GM18951 (cell line): Measurements from ENCODE around the gene MICB.

ENCODE experiments used
- POLR2A ChIP-seq: IDR thresholded peaks from 4 replicates; pipeline ENCODE4 v1.6.1; 2011; ENCODE audit warnings: mild to moderate bottlenecking; ENCODE audit not compliant: insufficient read length, insufficient read depth; ENCODE audit errors: extremely low read depth
- in situ Hi-C: fragments of 300-500 bp; cut with MboI; formaldehyde crosslinking; loops from one replicate; pipeline ENCODE4 v1.12.0; 2022; ENCODE audit warnings: low sequenced_read_pairs, mixed read lengths, inconsistent platforms; ENCODE audit not compliant: unreplicated experiment

MICB gene

DNA sequence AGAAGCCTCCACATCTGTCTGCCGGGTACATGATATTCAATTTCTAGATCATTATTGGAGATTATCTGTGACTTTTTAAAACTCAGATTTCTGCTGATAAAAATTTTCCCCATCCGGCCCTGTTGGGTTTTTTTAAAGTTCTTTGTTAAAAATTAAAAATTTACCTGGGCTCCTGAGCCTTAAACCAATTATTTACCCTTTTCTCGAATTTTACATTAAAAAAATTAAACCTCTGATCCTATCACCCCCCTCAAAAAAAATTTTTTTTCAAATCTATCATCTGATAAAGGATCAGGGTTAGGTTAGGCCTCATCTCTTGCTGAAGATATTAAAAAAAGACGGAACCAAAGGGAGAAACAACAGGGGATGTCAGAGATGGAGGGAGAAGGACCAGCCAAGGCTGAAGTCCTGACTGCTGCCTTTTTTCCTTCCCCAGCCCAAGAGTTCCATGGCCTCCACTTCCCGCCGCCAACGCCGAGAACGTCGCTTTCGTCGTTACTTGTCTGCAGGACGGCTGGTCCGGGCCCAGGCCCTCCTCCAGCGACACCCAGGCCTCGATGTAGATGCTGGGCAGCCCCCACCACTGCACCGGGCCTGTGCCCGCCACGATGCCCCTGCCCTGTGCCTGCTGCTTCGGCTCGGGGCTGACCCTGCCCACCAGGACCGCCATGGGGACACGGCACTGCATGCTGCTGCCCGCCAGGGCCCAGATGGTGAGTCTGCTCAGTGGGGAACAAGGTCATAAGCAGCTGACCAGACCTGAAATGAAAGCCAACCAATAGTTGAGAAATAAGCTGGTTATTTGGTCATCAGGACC lies 50.0 kb downstream of the MICB start:
- in situ Hi-C loops = no loop called here
- TF ChIP-seq POLR2A = no peak

DNA sequence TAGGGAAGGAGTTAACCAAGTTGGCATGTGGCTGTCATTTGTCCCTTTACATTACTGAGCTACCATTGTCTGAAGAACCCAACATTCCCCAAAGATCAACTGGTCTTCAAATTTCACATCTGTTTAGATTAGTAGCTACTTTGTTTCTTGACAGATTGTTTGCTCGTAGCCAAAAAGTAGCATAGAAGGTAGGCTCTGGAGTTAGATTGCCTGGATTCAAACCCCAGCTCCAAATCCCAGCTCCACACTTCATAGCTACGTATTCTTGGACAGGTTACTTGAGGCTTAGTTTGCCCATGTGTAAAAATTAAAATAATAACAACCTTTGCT lies 50.6 kb downstream of the MICB start:
- in situ Hi-C loops = no loop called here
- TF ChIP-seq POLR2A = no peak

DNA sequence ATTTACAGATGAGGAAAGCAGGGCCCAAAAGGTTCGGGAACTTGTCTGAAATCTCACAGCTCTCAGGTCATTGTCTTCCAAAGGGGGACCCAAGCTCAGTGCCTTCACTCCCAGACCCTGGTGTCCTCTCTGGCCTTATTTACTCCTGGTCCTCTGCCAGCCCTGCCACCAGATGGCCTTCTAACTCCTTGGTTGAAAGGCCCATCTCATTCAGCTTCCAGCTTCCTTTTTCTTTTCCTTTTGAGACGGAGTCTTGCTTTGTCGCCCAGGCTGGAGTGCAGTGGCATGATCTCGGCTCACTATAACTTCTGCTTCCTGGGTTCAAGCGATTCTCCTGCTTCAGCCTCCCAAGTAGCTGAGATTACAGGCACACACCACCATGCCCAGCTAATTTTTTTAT lies 53.4 kb downstream of the MICB start:
- in situ Hi-C loops = loop anchor here (5.0 kb wide), 1 partner anchor 46 kb away; no protein-coding TSS in a partner anchor

DNA sequence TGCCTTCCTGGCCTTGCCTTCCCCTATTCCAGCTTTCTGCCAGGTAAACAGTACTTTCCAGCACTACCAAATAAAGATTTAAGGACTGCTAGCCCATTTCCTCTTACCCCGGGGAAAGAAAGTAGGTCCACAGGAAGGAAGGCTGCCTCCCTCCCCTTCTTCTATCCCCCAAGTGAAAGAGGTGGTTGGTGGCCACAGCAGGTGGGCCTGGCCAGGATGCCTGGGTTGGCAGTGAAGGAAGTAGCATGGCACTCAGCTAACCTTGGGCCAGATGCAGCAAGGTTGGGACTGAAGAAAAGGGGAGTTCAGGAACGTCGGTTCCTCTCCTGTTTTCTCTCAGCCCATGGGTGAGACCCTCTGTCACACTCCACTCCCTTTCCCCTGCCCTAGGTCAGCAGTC lies 58.4 kb downstream of the MICB start:
- TF ChIP-seq POLR2A = no peak
- in situ Hi-C loops = no loop called here

DNA sequence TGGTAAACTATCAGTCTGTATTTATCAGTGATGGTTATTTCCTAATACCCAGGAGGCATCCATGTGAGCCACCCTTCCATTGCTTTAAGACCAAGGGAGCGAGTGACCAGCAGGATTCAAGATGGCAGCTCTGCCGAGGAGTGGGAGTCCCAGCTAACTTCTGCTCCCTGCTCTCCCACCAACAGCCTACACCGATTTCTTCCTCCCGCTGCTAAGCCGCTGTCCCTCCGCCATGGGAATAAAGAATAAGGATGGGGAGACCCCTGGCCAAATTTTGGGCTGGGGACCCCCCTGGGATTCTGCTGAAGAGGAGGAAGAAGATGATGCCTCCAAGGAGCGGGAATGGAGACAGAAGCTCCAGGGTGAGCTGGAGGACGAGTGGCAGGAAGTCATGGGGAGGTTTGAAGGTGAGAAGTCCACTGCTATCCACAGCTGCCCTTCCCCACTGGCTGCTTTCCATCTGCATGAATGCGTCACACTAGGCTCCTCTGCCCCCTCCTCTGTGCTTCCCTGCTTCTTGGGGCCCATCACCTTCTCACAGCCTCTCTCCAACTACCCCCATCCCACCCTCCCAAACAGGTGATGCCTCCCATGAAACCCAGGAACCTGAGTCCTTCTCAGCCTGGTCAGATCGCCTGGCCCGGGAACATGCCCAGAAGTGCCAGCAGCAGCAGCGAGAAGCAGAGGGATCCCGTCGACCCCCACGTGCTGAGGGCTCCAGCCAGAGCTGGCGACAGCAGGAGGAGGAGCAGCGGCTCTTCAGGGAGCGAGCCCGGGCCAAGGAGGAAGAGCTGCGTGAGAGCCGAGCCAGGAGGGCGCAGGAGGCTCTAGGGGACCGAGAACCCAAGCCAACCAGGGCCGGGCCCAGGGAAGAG lies 59.7 kb downstream of the MICB start:
- in situ Hi-C loops = no loop called here
- TF ChIP-seq POLR2A = no peak

DNA sequence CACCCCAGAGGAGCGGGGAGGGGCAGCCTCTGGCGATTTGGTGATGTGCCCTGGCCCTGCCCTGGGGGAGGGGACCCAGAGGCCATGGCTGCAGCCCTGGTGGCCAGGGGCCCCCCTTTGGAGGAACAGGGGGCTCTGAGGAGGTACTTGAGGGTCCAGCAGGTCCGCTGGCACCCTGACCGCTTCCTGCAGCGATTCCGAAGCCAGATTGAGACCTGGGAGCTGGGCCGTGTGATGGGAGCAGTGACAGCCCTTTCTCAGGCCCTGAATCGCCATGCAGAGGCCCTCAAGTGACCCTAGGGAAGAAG lies 60.3 kb downstream of the MICB start:
- no peak for TF ChIP-seq POLR2A
- in situ Hi-C loops = no loop called here

- in situ Hi-C loops = no loop called here
- TF ChIP-seq POLR2A = peak; percentile 57
Measured at GRCh38 chr6:31558631-31559500, 60.9 kb downstream of the MICB start.

- in situ Hi-C loops = no loop called here
- no peak for TF ChIP-seq POLR2A
Measured at GRCh38 chr6:31559606-31559957, 61.6 kb downstream of the MICB start.

- in situ Hi-C loops = no loop called here
- peak; percentile 50 for TF ChIP-seq POLR2A
Measured at GRCh38 chr6:31559958-31560696, 62.2 kb downstream of the MICB start.

DNA sequence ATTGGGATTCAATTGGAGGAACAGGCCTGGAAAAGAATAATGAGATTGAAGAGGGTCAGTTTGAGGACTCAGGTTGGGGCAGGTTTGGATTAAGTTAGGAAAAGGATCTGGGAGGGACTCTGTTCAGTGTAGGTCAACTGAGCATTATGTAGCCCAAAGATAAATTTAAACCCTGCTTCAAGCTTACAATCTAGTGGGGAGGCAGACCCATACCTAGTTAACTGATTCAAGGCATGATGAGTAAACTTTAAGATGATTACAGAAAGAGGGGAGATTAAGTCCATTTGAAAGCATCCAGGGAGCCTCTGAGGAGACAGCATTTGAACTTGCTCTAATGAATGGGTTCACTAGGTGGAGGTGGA lies 62.7 kb downstream of the MICB start:
- TF ChIP-seq POLR2A = no peak

More for the DNA sequence above, 62.7 kb downstream of the MICB start:
- in situ Hi-C loops = no loop called here
